Stimulated activated memory B cell treated with anti-CD40 and anti-IgM and Interleukin-4, amounts not matched to agents 10 μg/mL and 1 μg/mL and 100 μg/mL, for 72 hours (primary cell): ENCODE results near the gene NTRK3.
"Not testable (repeated sequence)": the region's sequence is repeated elsewhere in the genome, so short reads cannot be mapped to it uniquely, and the experiment has no call there.

Source experiments
- ATAC-seq: fragments of 150-1000 bp; cut with Tn5 transposase; 2 replicates; pipeline ENCODE4 v1.10.0; 2021
- H3K27ac Mint-ChIP-seq: one replicate; pipeline ENCODE4 v1.8.0; 2022; ENCODE audit warnings: mild to moderate bottlenecking, mixed read lengths
- H3K27me3 Mint-ChIP-seq: one replicate; pipeline ENCODE4 v1.8.0; 2022; ENCODE audit warnings: mixed read lengths
- H3K36me3 Mint-ChIP-seq: one replicate; pipeline ENCODE4 v1.8.0; 2022; ENCODE audit warnings: mixed read lengths
- H3K4me1 Mint-ChIP-seq: one replicate; pipeline ENCODE4 v1.8.0; 2022; ENCODE audit warnings: mixed read lengths
- H3K4me3 Mint-ChIP-seq: one replicate; pipeline ENCODE4 v1.8.0; 2022; ENCODE audit warnings: mild to moderate bottlenecking, moderate library complexity, mixed read lengths
- H3K9me3 Mint-ChIP-seq: one replicate; pipeline ENCODE4 v1.8.0; 2022; ENCODE audit warnings: mixed read lengths

Gene NTRK3

DNA sequence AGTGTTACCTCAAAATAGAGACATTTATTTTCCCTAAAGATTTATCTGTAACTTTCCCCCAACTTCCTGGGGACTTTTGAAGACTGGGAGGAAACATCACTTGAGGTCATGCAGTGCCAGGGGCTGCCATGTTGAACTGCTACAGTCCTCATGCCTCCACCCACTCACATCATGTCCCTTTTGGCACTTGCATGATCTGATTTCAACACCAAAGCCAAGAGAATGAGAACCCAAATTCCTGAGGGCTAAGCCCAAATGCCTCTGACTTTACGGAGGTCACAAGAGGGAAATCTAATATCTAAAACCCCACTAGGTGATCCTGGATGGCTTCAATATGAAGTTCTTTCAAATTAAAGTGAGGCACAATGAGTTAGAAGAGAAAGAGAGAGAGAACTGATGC, 213.1 kb downstream of the NTRK3 start:
- no peaks in the 10 kb centered on the region for H3K36me3 Mint-ChIP-seq
- no peaks in the 10 kb centered on the region for H3K4me1 Mint-ChIP-seq
- H3K9me3 Mint-ChIP-seq, result no peaks in the 10 kb centered on the region
- ATAC-seq, result no peak
- no peak overlapping the region for H3K4me3 Mint-ChIP-seq
- H3K27me3 Mint-ChIP-seq, result peaks cover 9% of the 10 kb centered on the region
- no peak overlapping the region for H3K27ac Mint-ChIP-seq

DNA sequence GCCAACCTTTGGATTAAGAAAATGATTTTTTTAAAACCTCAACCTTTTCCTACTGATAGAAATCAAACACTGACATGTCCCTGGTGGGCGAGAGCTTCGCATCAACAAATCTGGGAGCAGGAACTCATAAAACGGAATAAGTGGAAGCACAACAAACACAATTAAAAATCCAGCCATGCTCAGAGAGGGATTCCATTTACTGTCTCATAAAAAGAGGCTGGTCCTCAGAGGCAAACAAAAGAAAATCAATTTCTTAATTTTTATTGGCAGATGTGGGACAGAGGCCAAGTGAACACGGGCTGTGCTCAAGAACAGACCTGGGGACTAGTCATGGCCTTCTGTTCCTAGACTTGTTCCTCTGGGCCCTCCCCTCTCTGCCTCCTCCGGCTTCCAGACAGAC, 214.5 kb downstream of the NTRK3 start:
- no peak for ATAC-seq
- H3K4me3 Mint-ChIP-seq, result no peak overlapping the region
- H3K36me3 Mint-ChIP-seq, result no peaks in the 10 kb centered on the region
- H3K27me3 Mint-ChIP-seq, result peaks cover 23% of the 10 kb centered on the region
- H3K4me1 Mint-ChIP-seq, result no peaks in the 10 kb centered on the region
- H3K9me3 Mint-ChIP-seq, result no peaks in the 10 kb centered on the region
- H3K27ac Mint-ChIP-seq, result no peak overlapping the region

GRCh38 chr15:88040516-88040915, 216.0 kb downstream of the NTRK3 start:
- no peaks in the 10 kb centered on the region for H3K4me1 Mint-ChIP-seq
- ATAC-seq, result no peak
- no peaks in the 10 kb centered on the region for H3K36me3 Mint-ChIP-seq
- no peaks in the 10 kb centered on the region for H3K9me3 Mint-ChIP-seq
- H3K4me3 Mint-ChIP-seq, result no peak overlapping the region
- H3K27me3 Mint-ChIP-seq, result peaks cover 31% of the 10 kb centered on the region
- H3K27ac Mint-ChIP-seq, result no peak overlapping the region

DNA sequence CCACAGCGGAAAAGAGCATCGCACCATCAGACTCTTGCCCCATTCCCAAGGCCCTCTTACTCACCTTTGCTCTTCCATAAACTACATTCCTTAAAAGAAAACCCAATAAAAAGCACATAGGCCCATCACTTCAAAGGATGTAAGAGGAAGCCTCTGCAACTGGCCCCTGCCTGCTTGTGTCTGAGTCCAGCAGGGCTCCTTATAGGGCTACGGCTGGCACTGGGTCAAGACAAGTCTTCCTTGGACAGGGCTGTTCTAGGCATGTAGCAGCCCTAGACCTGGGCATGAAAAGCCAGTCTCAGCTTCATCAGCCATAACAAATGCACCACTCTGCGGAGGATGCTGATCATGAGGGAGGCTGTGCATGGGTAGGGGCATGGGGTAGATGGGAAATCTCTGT, 218.3 kb downstream of the NTRK3 start:
- no peaks in the 10 kb centered on the region for H3K4me1 Mint-ChIP-seq
- H3K36me3 Mint-ChIP-seq, result no peaks in the 10 kb centered on the region
- no peak overlapping the region for H3K4me3 Mint-ChIP-seq
- H3K9me3 Mint-ChIP-seq, result no peaks in the 10 kb centered on the region
- H3K27ac Mint-ChIP-seq, result no peak overlapping the region
- H3K27me3 Mint-ChIP-seq, result peaks cover 47% of the 10 kb centered on the region
- ATAC-seq, result peak; percentile 37

GRCh38 chr15:88036154-88036839, 220.2 kb downstream of the NTRK3 start:
- Mint-ChIP-seq H3K27ac (no peak overlapping the region), H3K36me3 (no peaks in the 10 kb centered on the region), H3K27me3 (peaks cover 60% of the 10 kb centered on the region), H3K9me3 (no peaks in the 10 kb centered on the region), H3K4me3 (no peak overlapping the region), H3K4me1 (no peaks in the 10 kb centered on the region)
- no peak for ATAC-seq

DNA sequence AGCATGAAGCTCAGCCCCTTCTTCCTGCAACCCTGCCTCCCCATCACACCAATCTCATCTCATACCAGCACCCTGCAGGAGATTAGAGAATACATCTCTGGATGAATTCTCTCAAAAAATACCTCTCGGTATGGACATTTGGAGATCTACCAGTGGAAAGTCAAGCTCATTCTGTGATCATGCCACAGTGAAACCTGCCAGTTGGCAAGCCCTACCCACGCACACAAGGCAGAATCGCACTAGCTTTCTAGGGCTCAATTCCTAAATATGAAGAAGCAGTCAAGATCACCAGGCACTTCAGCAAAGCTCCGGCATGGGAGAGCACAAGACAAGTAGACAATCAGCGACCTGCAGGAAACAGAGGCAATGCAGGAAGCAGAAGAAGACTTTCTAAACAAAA, 221.2 kb downstream of the NTRK3 start:
- H3K27me3 Mint-ChIP-seq, result peaks cover 60% of the 10 kb centered on the region
- H3K4me1 Mint-ChIP-seq, result no peaks in the 10 kb centered on the region
- no peak overlapping the region for H3K4me3 Mint-ChIP-seq
- no peaks in the 10 kb centered on the region for H3K9me3 Mint-ChIP-seq
- no peaks in the 10 kb centered on the region for H3K36me3 Mint-ChIP-seq
- no peak for ATAC-seq
- no peak overlapping the region for H3K27ac Mint-ChIP-seq

GRCh38 chr15:88033421-88033820, 223.1 kb downstream of the NTRK3 start:
- ATAC-seq, H3K4me3 Mint-ChIP-seq, H3K4me1 Mint-ChIP-seq, H3K36me3 Mint-ChIP-seq, H3K27ac Mint-ChIP-seq, H3K9me3 Mint-ChIP-seq: not testable (repeated sequence)
- peaks cover 58% of the 10 kb centered on the region for H3K27me3 Mint-ChIP-seq

DNA sequence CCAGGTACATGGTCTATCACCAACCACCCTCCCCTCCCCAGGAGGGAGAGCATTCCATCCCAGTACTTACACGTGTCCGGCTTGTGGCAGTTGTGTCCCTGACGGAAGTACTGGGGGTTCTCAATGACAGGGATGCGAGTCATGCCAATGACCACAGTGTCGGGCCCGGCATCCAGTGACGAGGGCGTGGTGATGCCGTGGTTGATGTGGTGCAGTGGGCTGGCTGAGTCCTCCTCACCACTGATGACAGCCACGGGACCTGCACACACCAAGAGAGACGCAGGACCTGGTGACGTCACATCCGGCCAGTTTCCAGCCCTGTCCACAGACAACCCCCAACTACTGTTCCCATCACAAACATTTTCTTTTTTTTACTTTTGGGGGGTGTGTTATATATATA, 223.8 kb downstream of the NTRK3 start:
- Mint-ChIP-seq H3K9me3 (peaks cover 1% of the 10 kb centered on the region), H3K27ac (no peak overlapping the region), H3K4me3 (no peak overlapping the region), H3K36me3 (no peaks in the 10 kb centered on the region), H3K4me1 (no peaks in the 10 kb centered on the region), H3K27me3 (peaks cover 57% of the 10 kb centered on the region)
- no peak for ATAC-seq

DNA sequence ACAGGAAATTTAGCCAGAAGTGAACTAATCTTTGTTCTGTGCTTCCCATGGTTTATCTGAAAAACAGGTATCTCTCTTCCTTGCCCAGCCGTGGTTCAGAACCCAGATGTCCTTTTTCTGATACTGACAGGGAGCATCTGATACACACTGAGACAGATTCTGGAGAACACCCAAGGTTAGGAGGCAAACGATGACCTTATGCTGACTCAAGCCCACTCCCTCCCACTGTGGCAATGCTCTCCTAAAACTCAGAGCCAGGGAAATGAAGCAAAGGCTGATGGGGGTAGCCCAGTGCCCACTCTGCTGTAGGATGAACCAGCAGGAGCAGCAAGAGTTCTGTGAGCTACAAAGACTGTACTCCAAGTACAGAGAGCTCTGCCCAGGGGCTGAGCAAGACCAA, 225.1 kb downstream of the NTRK3 start:
- Mint-ChIP-seq H3K27me3 (peaks cover 49% of the 10 kb centered on the region), H3K36me3 (no peaks in the 10 kb centered on the region), H3K4me1 (no peaks in the 10 kb centered on the region), H3K9me3 (peaks cover 3% of the 10 kb centered on the region), H3K4me3 (no peak overlapping the region), H3K27ac (no peak overlapping the region)
- no peak for ATAC-seq

GRCh38 chr15:88029696-88030095, 226.8 kb downstream of the NTRK3 start:
- ATAC-seq, result no peak
- Mint-ChIP-seq H3K36me3 (no peaks in the 10 kb centered on the region), H3K27ac (no peak overlapping the region), H3K27me3 (peaks cover 31% of the 10 kb centered on the region), H3K4me1 (no peaks in the 10 kb centered on the region), H3K9me3 (peaks cover 3% of the 10 kb centered on the region), H3K4me3 (no peak overlapping the region)

GRCh38 chr15:88028024-88028423, 228.5 kb downstream of the NTRK3 start:
- Mint-ChIP-seq H3K4me1 (no peaks in the 10 kb centered on the region), H3K27ac (no peak overlapping the region), H3K9me3 (peaks cover 3% of the 10 kb centered on the region), H3K4me3 (no peak overlapping the region), H3K27me3 (peaks cover 24% of the 10 kb centered on the region), H3K36me3 (no peaks in the 10 kb centered on the region)
- no peak for ATAC-seq

- H3K27me3 Mint-ChIP-seq, result peaks cover 11% of the 10 kb centered on the region
- H3K36me3 Mint-ChIP-seq, result no peaks in the 10 kb centered on the region
- ATAC-seq, result no peak
- H3K4me1 Mint-ChIP-seq, result no peaks in the 10 kb centered on the region
- no peak overlapping the region for H3K27ac Mint-ChIP-seq
- H3K9me3 Mint-ChIP-seq, result peaks cover 3% of the 10 kb centered on the region
- H3K4me3 Mint-ChIP-seq, result no peak overlapping the region
These were observed 232.6 kb downstream of the NTRK3 start for GRCh38 chr15:88023914-88024313.

GRCh38 chr15:88022716-88023115, 233.8 kb downstream of the NTRK3 start:
- peaks cover 1% of the 10 kb centered on the region for H3K9me3 Mint-ChIP-seq
- no peak overlapping the region for H3K4me3 Mint-ChIP-seq

DNA sequence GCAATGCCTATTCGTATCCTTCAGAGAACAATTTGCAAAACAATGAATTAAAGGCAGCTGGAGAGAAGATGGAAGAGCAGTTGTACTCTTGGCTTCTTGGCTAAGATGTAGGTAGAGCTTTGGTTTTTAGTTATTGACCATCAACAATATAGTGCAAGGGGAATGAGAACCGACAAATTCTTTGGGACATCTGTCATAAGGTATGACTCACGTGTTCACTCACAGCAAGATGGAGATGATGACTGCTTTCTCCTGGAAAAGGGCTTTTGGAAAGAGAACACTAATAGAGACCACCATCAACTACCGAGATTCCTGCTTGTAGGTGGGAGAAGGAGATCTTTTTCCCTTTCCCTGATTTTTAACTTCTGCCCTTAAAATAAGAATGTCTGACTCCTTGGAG, 234.9 kb downstream of the NTRK3 start:
- no peaks in the 10 kb centered on the region for H3K9me3 Mint-ChIP-seq
- H3K36me3 Mint-ChIP-seq, result no peaks in the 10 kb centered on the region
- no peaks in the 10 kb centered on the region for H3K4me1 Mint-ChIP-seq
- H3K27ac Mint-ChIP-seq, result no peak overlapping the region
- H3K4me3 Mint-ChIP-seq, result no peak overlapping the region
- no peak for ATAC-seq
- H3K27me3 Mint-ChIP-seq, result no peaks in the 10 kb centered on the region

More at GRCh38 chr15:88022716-88023115, 233.8 kb downstream of the NTRK3 start:
- no peaks in the 10 kb centered on the region for H3K4me1 Mint-ChIP-seq
- H3K27me3 Mint-ChIP-seq, result peaks cover 4% of the 10 kb centered on the region
- no peaks in the 10 kb centered on the region for H3K36me3 Mint-ChIP-seq
- H3K27ac Mint-ChIP-seq, result no peak overlapping the region
- no peak for ATAC-seq

DNA sequence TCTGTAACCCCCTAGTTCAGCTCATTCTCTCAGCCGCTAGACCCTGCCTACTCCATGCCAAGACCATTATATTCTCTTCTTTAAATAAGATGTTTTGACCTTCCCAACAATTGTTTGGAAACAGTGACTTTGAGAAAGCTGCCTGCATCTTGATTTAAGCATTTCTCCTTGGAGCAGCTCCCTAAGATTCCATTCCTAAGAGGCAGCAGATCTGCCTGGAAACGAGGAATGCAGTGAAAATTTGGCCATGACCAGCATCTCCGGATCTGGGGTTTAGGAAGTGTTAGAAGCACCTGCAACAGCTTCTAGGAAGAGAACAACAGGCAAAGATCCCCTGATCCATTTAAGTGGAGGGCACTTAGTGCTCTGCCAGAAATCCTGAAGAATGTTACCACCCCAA, 235.7 kb downstream of the NTRK3 start:
- H3K4me1 Mint-ChIP-seq, result no peaks in the 10 kb centered on the region
- no peaks in the 10 kb centered on the region for H3K36me3 Mint-ChIP-seq
- H3K27me3 Mint-ChIP-seq, result no peaks in the 10 kb centered on the region
- H3K4me3 Mint-ChIP-seq, result no peak overlapping the region
- no peaks in the 10 kb centered on the region for H3K9me3 Mint-ChIP-seq
- no peak overlapping the region for H3K27ac Mint-ChIP-seq
- ATAC-seq, result no peak

DNA sequence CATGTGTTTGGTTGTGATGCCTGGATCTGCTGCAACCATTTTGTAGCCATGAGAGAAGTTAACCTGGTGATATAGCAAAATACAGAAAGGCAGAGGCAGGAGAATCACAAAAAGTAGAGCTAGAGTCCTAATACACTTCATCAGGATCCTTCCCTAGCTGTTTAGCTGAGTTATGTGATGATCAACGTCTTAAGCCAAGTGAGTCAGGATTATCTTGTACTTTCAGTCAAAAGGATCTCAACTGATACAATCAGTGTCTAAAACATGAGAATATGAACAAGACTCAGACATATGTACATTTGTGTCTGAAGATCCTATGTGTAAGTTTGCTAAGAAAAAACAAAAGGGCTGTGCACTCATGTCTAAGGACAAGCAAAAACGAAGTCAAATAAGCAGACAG, 236.9 kb downstream of the NTRK3 start:
- no peaks in the 10 kb centered on the region for H3K4me1 Mint-ChIP-seq
- H3K4me3 Mint-ChIP-seq, result no peak overlapping the region
- H3K27ac Mint-ChIP-seq, result no peak overlapping the region
- H3K27me3 Mint-ChIP-seq, result no peaks in the 10 kb centered on the region
- no peaks in the 10 kb centered on the region for H3K9me3 Mint-ChIP-seq
- H3K36me3 Mint-ChIP-seq, result no peaks in the 10 kb centered on the region
- ATAC-seq, result no peak
